BLaER1 (cell line): ENCODE results near the gene FAM13C.

Experiments
- H3K27ac ChIP-seq: shearing (Covaris generic); formaldehyde crosslinking; 2 replicates; pipeline ENCODE4 v1.8.1; 2022
- H3K27me3 ChIP-seq: shearing (Covaris generic); formaldehyde crosslinking; 2 replicates; pipeline ENCODE4 v1.8.1; 2022
- H3K36me3 ChIP-seq: shearing (Covaris generic); formaldehyde crosslinking; 2 replicates; pipeline ENCODE4 v1.8.1; 2022
- H3K4me1 ChIP-seq: shearing (Covaris generic); formaldehyde crosslinking; 2 replicates; pipeline ENCODE4 v1.8.1; 2022
- H3K4me2 ChIP-seq: shearing (Covaris generic); formaldehyde crosslinking; 2 replicates; pipeline ENCODE4 v1.8.1; 2022
- H3K4me3 ChIP-seq: shearing (Covaris generic); formaldehyde crosslinking; 2 replicates; pipeline ENCODE4 v1.8.1; 2022
- H3K9ac ChIP-seq: shearing (Covaris generic); formaldehyde crosslinking; 2 replicates; pipeline ENCODE4 v1.8.1; 2022
- H3K9me3 ChIP-seq: shearing (Covaris generic); formaldehyde crosslinking; 2 replicates; pipeline ENCODE4 v1.8.1; 2022
- H4K20me1 ChIP-seq: shearing (Covaris generic); formaldehyde crosslinking; 2 replicates; pipeline ENCODE4 v1.8.1; 2022
- Cebpa-rat ChIP-seq: shearing (Covaris generic); IDR thresholded peaks from 2 replicates; pipeline ENCODE4 v1.8.1; 2022

Gene FAM13C

GRCh38 chr10:59384761-59385160, 22.4 kb upstream of the FAM13C start:
- H3K9me3 ChIP-seq, result no peaks in the 10 kb centered on the region
- no peak overlapping the region for H3K9ac ChIP-seq
- no peak overlapping the region for H3K4me2 ChIP-seq
- no peaks in the 10 kb centered on the region for H4K20me1 ChIP-seq
- H3K27ac ChIP-seq, result no peak overlapping the region
- no peak for TF ChIP-seq Cebpa-rat
- H3K4me1 ChIP-seq, result no peaks in the 10 kb centered on the region
- H3K27me3 ChIP-seq, result no peaks in the 10 kb centered on the region
- H3K4me3 ChIP-seq, result no peak overlapping the region
- no peaks in the 10 kb centered on the region for H3K36me3 ChIP-seq

GRCh38 chr10:59383908-59384307, 21.6 kb upstream of the FAM13C start:
- TF ChIP-seq Cebpa-rat, result no peak

DNA sequence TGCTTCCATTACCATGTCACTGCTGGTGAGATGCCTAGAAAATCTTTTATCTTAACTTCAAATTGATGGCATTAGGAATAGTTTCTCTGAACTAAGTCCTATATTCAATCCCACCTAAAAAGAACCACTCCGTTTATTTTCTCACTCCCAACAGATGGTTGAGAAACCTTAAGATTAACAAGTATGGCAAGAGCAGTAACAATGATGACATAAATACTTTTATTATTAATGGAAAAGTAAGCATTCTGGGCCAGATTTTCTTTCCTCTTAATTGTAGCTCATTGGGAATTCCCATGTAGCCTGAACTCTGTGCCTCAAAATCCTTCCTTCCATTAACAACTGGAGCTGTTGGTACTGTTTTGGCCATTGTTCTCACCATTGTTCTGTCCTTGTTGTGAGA, 21.1 kb upstream of the FAM13C start:
- Histone ChIP-seq H3K27ac (no peak overlapping the region), H3K9me3 (no peaks in the 10 kb centered on the region), H3K4me3 (no peak overlapping the region), H3K27me3 (no peaks in the 10 kb centered on the region), H3K9ac (no peak overlapping the region), H3K4me1 (no peaks in the 10 kb centered on the region), H3K36me3 (no peaks in the 10 kb centered on the region), H3K4me2 (no peak overlapping the region), H4K20me1 (no peaks in the 10 kb centered on the region)
- TF ChIP-seq Cebpa-rat, result no peak

More at GRCh38 chr10:59383908-59384307, 21.6 kb upstream of the FAM13C start:
- Histone ChIP-seq H3K27me3 (no peaks in the 10 kb centered on the region), H3K9me3 (no peaks in the 10 kb centered on the region), H3K4me2 (no peak overlapping the region), H3K4me1 (no peaks in the 10 kb centered on the region), H3K4me3 (no peak overlapping the region), H4K20me1 (no peaks in the 10 kb centered on the region), H3K9ac (no peak overlapping the region), H3K36me3 (no peaks in the 10 kb centered on the region), H3K27ac (no peak overlapping the region)

GRCh38 chr10:59382831-59383295, 20.5 kb upstream of the FAM13C start:
- no peaks in the 10 kb centered on the region for H3K9me3 ChIP-seq
- no peaks in the 10 kb centered on the region for H3K27me3 ChIP-seq
- no peaks in the 10 kb centered on the region for H3K36me3 ChIP-seq
- H3K4me1 ChIP-seq, result no peaks in the 10 kb centered on the region
- no peak overlapping the region for H3K27ac ChIP-seq
- no peak overlapping the region for H3K9ac ChIP-seq
- no peak overlapping the region for H3K4me3 ChIP-seq
- no peak overlapping the region for H3K4me2 ChIP-seq
- TF ChIP-seq Cebpa-rat, result no peak
- H4K20me1 ChIP-seq, result no peaks in the 10 kb centered on the region

DNA sequence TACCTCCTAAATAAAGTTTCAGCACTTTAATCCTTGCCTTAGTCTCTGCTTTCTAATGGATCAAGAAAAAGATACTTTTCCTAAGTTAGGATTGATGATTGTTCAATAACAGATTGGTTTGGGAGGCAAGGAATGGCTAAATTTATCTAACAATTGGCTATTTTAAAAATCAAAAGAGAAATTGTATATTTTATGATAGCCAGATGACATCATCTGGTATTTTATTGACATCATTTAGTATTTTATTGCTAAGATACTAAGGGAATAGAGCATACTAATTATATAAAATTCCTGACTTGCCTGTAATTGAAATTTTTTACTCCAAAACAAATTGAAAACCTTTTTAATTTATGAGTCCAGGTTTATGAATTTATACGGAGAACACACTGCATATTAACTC, 19.3 kb upstream of the FAM13C start:
- Histone ChIP-seq H4K20me1 (no peaks in the 10 kb centered on the region), H3K27me3 (no peaks in the 10 kb centered on the region), H3K4me1 (no peaks in the 10 kb centered on the region), H3K27ac (no peak overlapping the region), H3K9ac (no peak overlapping the region), H3K4me2 (no peak overlapping the region), H3K9me3 (no peaks in the 10 kb centered on the region), H3K4me3 (no peak overlapping the region), H3K36me3 (no peaks in the 10 kb centered on the region)
- no peak for TF ChIP-seq Cebpa-rat

DNA sequence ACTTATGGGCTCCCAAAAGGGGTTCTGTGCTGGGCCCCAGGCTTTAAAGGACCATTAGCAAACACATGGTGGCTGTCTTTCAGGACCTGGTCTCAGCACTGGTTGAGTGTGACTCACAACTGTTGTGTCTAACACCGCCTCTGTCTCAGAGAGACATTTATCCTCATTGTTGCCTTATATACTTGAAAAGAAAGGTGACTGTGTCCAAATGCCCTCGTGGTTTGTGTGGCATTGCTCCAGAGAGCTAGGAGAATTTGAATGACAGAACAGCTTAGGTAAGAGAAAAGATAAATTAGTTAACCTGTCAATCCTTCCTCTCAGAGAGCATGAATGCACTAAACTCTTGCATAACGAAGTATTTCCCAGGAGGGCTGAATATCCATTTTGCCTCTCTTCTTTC, 14.5 kb upstream of the FAM13C start:
- Histone ChIP-seq H3K4me1 (no peaks in the 10 kb centered on the region), H3K4me3 (no peak overlapping the region), H3K27ac (no peak overlapping the region), H3K36me3 (no peaks in the 10 kb centered on the region), H3K4me2 (no peak overlapping the region), H3K9me3 (no peaks in the 10 kb centered on the region), H3K27me3 (no peaks in the 10 kb centered on the region), H4K20me1 (no peaks in the 10 kb centered on the region), H3K9ac (no peak overlapping the region)
- no peak for TF ChIP-seq Cebpa-rat

DNA sequence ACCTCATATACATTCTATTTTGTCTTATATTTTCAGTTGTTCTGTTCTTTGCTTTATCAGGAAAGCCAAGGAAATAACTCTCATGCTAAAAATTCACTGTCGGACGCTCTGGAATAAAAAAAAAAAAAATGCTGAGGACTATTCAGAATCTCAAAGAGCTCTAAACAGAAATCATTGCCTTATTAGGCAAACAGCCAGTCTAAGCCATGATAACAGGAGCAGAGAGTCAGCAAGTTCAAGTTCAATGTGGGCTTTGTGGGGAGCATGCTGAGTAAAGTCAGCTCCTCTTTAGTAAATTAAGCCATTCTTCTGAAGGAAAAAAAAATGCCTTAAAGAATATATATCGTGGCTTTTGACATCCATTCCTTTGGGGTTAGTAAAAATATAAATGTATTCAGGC, 13.6 kb upstream of the FAM13C start:
- H3K4me1 ChIP-seq, result no peaks in the 10 kb centered on the region
- no peaks in the 10 kb centered on the region for H3K36me3 ChIP-seq
- H3K9ac ChIP-seq, result no peak overlapping the region
- no peak overlapping the region for H3K27ac ChIP-seq
- H4K20me1 ChIP-seq, result no peaks in the 10 kb centered on the region
- H3K4me3 ChIP-seq, result no peak overlapping the region
- no peaks in the 10 kb centered on the region for H3K9me3 ChIP-seq
- TF ChIP-seq Cebpa-rat, result no peak
- H3K27me3 ChIP-seq, result no peaks in the 10 kb centered on the region
- H3K4me2 ChIP-seq, result no peak overlapping the region

- H4K20me1 ChIP-seq, result no peaks in the 10 kb centered on the region
- H3K4me3 ChIP-seq, result no peak overlapping the region
- no peaks in the 10 kb centered on the region for H3K4me1 ChIP-seq
- no peak for TF ChIP-seq Cebpa-rat
- no peak overlapping the region for H3K27ac ChIP-seq
- H3K9ac ChIP-seq, result no peak overlapping the region
- no peaks in the 10 kb centered on the region for H3K27me3 ChIP-seq
- no peak overlapping the region for H3K4me2 ChIP-seq
- no peaks in the 10 kb centered on the region for H3K9me3 ChIP-seq
- no peaks in the 10 kb centered on the region for H3K36me3 ChIP-seq
These were observed 12.6 kb upstream of the FAM13C start for GRCh38 chr10:59374916-59375315.

- H3K4me2 ChIP-seq, result no peak overlapping the region
- no peak overlapping the region for H3K4me3 ChIP-seq
- H3K27me3 ChIP-seq, result no peaks in the 10 kb centered on the region
- no peak overlapping the region for H3K9ac ChIP-seq
- no peaks in the 10 kb centered on the region for H3K4me1 ChIP-seq
- H3K9me3 ChIP-seq, result no peaks in the 10 kb centered on the region
- no peaks in the 10 kb centered on the region for H3K36me3 ChIP-seq
- TF ChIP-seq Cebpa-rat, result no peak
- no peaks in the 10 kb centered on the region for H4K20me1 ChIP-seq
- H3K27ac ChIP-seq, result no peak overlapping the region
These were observed 10.7 kb upstream of the FAM13C start for GRCh38 chr10:59373071-59373470.

DNA sequence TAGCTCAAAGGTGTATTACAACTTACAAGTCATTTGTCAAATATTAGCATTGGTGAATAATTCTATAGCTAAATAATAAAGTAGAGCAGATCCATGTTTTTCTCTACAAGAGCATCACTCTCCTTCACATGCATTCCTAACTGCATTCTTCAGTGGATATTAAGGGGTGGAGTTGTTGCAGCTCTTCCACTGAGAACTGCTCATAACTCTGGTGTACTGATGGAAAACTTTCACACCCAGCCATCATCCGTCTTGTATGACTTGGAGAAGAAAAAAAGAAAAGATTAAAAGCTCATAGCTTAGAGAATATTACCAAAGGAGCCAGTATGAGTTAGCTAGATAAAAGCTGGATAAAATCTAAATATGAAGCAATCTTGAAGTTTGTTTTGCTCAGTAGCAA, 10.2 kb upstream of the FAM13C start:
- Histone ChIP-seq H4K20me1 (no peaks in the 10 kb centered on the region), H3K4me1 (no peaks in the 10 kb centered on the region), H3K4me2 (no peak overlapping the region), H3K27ac (no peak overlapping the region), H3K27me3 (no peaks in the 10 kb centered on the region), H3K9ac (no peak overlapping the region), H3K36me3 (no peaks in the 10 kb centered on the region), H3K9me3 (no peaks in the 10 kb centered on the region), H3K4me3 (no peak overlapping the region)
- TF ChIP-seq Cebpa-rat, result no peak

GRCh38 chr10:59366290-59366689, 3.9 kb upstream of the FAM13C start:
- Histone ChIP-seq H3K4me3 (no peak overlapping the region), H3K27ac (no peak overlapping the region), H4K20me1 (no peaks in the 10 kb centered on the region), H3K4me2 (no peak overlapping the region), H3K9me3 (no peaks in the 10 kb centered on the region), H3K4me1 (no peaks in the 10 kb centered on the region; the same call in 1 of the 2 replicates), H3K27me3 (peaks cover 18% of the 10 kb centered on the region), H3K36me3 (no peaks in the 10 kb centered on the region), H3K9ac (no peak overlapping the region)
- TF ChIP-seq Cebpa-rat, result no peak
